Activated T-helper 17 cell treated with anti-CD3 and anti-CD28 coated beads, Interleukin-2, amount 50 U/mL, for 72 hours (primary cell): ENCODE data around the gene HOXB5. TPM values are rescaled to one million over a fixed set of nuclear protein-coding genes. Genes with fewer than 3 reads are reported as not detected.

Source experiments
- ATAC-seq: fragments of 150-1000 bp; cut with Tn5 transposase; replicated peaks from 2 replicates; pipeline ENCODE4 v1.10.0; 2021; ENCODE audit warnings: mild to moderate bottlenecking, moderate library complexity
- H3K27ac Mint-ChIP-seq: one replicate; pipeline ENCODE4 v1.8.0; 2022; ENCODE audit warnings: mixed read lengths
- H3K27me3 Mint-ChIP-seq: one replicate; pipeline ENCODE4 v1.8.0; 2022; ENCODE audit warnings: mixed read lengths
- H3K36me3 Mint-ChIP-seq: one replicate; pipeline ENCODE4 v1.8.0; 2022; ENCODE audit warnings: low read depth, mild to moderate bottlenecking, mixed read lengths
- H3K4me1 Mint-ChIP-seq: one replicate; pipeline ENCODE4 v1.8.0; 2022; ENCODE audit warnings: mixed read lengths
- H3K4me3 Mint-ChIP-seq: one replicate; pipeline ENCODE4 v1.8.0; 2022; ENCODE audit warnings: mild to moderate bottlenecking, mixed read lengths
- H3K9me3 Mint-ChIP-seq: one replicate; pipeline ENCODE4 v1.8.0; 2022; ENCODE audit warnings: mixed read lengths
- total RNA-seq, 2 donors: library from RNA; stranded (reverse); gene quantifications; one replicate each; pipeline ENCODE4 v1.2.3, GENCODE V29; 2022

The HOXB5 gene
- total RNA-seq, 2 donors from 2014 or later = not detected

DNA sequence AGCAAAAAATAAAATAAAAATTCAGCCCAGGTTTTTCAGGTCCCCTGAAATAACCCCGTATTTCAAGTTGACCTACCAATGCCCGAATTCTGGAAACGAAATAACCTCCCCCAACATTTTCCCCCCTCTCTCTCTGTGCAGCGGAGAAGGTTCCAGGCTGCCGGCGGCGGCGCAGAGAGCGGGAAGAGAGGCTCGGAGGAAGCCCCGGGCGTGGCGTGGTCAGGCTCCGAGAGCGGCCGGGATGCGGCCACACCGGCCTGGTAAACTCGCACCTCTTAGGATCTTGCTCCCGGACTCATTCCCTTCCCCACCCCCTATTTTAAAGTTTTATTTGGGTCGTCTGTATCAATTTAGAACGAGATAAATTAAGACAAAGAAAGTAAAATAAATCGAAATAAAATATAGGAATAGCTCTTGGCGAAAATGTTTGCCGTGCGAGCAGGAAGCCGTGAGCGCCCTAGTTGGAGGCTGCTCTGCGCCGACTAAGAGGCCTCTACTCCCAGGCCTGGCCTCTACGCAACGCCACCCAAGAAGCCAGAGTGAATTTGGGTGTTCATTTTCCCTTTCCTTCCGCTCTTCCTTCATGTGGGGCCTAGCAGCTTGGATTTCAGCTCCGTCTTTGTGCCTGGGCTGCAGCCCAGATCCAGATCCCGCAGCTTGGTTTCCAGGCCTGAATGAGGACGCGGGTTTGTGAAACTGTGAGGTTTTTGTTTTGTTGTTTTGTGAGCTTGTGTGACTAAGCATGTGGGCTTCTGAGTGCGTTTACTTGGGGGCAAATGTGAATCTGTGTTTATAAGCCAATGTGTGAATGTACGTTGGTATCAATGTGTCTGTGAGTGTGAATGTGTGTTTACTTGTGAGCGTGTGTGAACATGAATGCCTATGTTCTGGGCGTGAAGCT, 12.7 kb upstream of the HOXB5 start:
- ATAC-seq = no peak
- Mint-ChIP-seq H3K4me3 (no peak overlapping the region), H3K36me3 (peaks cover 6% of the 10 kb centered on the region)

GRCh38 chr17:48605409-48605919, 11.9 kb upstream of the HOXB5 start:
- Mint-ChIP-seq H3K4me3 (no peak overlapping the region), H3K27ac (no peak overlapping the region), H3K4me1 (no peaks in the 10 kb centered on the region), H3K36me3 (no peaks in the 10 kb centered on the region), H3K27me3 (peaks cover 55% of the 10 kb centered on the region), H3K9me3 (no peaks in the 10 kb centered on the region)
- ATAC-seq = no peak

More for the DNA sequence above, 12.7 kb upstream of the HOXB5 start:
- no peaks in the 10 kb centered on the region for H3K9me3 Mint-ChIP-seq
- no peak overlapping the region for H3K27ac Mint-ChIP-seq
- H3K27me3 Mint-ChIP-seq = peaks cover 52% of the 10 kb centered on the region
- H3K4me1 Mint-ChIP-seq = peaks cover 5% of the 10 kb centered on the region

DNA sequence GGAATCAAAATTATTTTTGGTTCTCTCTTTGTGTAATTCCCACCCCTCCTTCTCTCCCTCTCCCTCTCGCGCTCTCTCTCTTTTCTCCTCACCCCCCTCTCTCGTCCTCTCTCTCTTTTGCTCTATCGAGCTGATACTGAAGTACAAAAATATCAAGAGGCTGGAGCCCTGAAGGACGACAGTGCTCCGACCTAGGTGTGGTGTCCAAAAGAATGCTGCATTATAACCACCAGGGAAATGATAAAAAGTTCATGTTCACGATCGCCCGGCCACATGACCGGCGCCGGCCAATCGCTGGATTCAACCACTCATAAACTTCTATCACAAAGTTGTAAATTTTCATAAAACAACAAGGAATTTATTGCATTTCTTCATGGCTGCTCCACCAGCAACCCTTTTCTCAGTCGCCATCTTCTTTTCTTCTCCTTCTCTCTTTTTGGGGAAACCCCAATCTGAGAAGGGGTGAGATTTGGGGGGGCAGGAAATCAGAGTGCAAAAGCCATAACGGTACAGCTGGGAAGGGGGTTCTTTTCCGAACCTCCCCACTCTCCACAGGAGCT, 11.3 kb upstream of the HOXB5 start, which contains the start of gene HOXB6:
HOXB6 (minus strand) TSS at position 217 of the 560 bp plus-strand sequence. CDS start 6,836 bp downstream, outside the sequence.
- Mint-ChIP-seq H3K36me3 (no peaks in the 10 kb centered on the region), H3K9me3 (no peaks in the 10 kb centered on the region), H3K27me3 (peaks cover 61% of the 10 kb centered on the region), H3K4me1 (no peaks in the 10 kb centered on the region), H3K4me3 (no peak within 1 kb of the TSS), H3K27ac (no peak within 1 kb of the TSS)
- ATAC-seq = no peak

DNA sequence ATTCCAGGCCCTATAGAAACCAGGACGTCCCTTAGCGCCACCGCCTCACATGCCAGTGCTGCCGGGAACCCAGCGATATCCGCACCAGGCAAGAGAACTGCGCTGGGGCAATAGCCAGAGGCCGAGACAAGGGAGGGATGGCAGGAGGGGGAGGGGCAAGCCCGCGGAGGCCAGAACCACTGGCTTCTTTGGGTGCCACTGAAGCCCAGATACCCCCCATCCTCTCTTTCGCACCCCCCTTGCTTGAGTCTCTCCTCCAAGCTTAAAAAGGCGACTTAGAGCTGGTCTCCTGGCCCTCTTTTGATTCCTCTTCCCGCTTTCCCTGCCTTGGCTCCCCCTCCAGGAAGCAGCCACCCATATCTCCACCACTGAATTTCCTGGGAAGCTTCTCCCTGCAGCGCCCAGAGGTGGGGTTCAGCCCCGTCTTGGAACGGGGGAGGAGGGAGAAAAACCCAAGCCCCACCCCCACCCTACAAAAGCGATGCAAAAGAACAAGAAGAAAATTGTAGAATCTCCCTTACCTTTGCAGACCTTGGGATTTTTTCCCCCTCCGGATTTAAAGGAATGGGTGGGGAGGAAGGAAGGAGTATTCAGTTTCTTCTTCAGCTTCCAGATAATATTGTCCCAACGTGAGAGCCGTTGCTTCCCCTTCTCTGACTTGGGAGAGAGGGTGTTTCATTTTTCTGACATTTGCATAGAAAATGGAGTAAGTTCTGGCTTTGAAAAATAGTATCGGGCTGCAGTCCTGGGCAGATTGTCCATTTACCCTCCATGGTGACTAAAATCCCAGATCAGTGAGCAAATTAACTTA, 10.6 kb upstream of the HOXB5 start:
- Mint-ChIP-seq H3K27me3 (peaks cover 66% of the 10 kb centered on the region), H3K9me3 (no peaks in the 10 kb centered on the region), H3K27ac (no peak overlapping the region), H3K36me3 (no peaks in the 10 kb centered on the region), H3K4me1 (no peaks in the 10 kb centered on the region), H3K4me3 (no peak overlapping the region)
- no peak for ATAC-seq

DNA sequence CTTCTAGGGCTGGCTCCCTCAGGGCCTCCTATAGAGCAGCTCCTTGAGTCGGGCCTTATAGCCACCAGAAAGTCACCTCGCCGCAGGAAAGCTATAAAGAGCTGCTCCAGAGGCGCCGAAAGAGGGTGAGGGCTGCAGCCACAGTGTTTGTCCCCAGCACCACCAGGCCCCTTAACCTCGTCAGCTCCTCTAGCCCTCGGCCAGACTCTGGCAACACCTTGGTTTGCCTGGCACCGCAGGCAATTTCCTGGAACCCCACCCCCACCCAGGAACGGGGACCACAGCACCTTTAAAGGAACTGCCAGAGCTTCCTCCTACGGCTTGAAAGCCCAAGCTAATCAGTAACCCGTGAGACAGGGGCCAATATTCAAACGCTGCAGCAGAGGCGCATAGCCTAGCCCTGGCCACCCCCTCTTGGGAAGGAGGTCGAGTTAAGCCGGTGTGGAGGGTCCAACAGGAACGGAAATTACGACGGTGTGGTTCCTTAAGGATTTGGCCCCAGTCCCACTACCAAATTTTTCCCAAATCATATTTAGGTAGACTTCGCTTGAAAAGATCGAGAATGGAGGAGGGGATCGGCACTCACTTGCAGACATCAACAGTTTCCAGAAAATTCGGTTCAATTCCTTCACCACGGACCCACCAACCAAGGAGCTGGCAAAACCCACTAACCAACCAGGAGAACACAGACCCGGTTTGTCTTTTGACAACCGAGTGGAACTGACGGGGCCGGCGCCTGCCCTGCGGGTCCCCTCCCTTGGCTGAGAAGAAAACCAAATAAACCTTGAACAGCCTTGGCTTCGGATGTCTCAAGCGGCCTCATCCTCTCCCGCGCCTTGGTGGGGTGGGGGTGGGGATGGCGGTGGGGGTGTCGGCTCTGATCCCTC, 8.2 kb upstream of the HOXB5 start:
- H3K4me3 Mint-ChIP-seq = peak overlapping the region; percentile 50
- no peaks in the 10 kb centered on the region for H3K36me3 Mint-ChIP-seq
- no peaks in the 10 kb centered on the region for H3K9me3 Mint-ChIP-seq
- ATAC-seq = peak; percentile 5
- no peak overlapping the region for H3K27ac Mint-ChIP-seq
- H3K27me3 Mint-ChIP-seq = peaks cover 75% of the 10 kb centered on the region
- H3K4me1 Mint-ChIP-seq = peaks cover 5% of the 10 kb centered on the region

GRCh38 chr17:48601207-48601538, 7.6 kb upstream of the HOXB5 start:
- Mint-ChIP-seq H3K9me3 (no peaks in the 10 kb centered on the region), H3K4me1 (peaks cover 10% of the 10 kb centered on the region)
- ATAC-seq = no peak

DNA sequence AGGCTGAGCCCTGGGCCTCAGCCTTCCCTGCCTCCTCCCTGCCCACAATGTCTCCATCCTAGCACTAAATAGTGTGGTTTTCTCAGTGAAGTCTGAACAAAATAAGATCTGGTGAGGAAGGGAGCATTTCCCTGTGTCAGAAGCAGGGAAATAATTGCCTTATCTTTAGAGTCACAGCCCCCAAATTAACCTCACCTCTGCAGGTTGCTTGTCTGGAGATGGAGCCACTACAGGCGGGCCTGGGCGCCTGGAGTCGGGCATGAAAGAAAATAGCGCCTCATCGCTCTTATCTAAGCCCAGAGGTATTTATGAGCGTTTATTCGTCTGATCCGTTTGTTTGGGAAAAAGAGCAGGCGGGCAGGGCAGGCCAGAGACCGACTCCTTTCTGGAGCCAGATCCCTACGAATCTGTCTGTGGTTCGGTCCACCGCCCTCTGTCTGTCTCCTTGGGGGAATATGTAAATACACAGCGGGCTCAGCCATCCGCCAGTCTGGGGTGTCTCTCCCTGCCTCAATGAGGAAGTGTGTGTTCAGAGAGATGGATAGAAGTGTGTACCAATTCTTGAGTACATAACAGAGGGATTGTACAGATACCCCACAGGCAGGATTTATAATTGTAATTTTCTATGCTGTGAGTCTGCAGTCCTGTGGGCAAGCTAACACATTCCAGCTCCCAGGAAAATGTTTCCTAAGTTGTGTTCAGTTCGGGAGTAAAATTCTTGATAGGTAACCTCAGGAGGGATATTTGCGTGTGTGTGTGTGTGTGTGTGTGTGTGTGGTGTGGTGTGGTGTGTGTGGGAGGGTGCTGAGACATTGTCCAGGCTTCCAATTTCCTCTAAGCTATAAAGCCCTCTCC, 6.9 kb upstream of the HOXB5 start:
- no peak for ATAC-seq
- peaks cover 82% of the 10 kb centered on the region for H3K27me3 Mint-ChIP-seq
- peaks cover 11% of the 10 kb centered on the region for H3K4me1 Mint-ChIP-seq
- H3K27ac Mint-ChIP-seq = no peak overlapping the region
- H3K36me3 Mint-ChIP-seq = no peaks in the 10 kb centered on the region
- no peaks in the 10 kb centered on the region for H3K9me3 Mint-ChIP-seq
- H3K4me3 Mint-ChIP-seq = no peak overlapping the region

More at GRCh38 chr17:48601207-48601538, 7.6 kb upstream of the HOXB5 start:
- Mint-ChIP-seq H3K27ac (no peak overlapping the region), H3K27me3 (peaks cover 77% of the 10 kb centered on the region), H3K36me3 (no peaks in the 10 kb centered on the region), H3K4me3 (no peak overlapping the region)

DNA sequence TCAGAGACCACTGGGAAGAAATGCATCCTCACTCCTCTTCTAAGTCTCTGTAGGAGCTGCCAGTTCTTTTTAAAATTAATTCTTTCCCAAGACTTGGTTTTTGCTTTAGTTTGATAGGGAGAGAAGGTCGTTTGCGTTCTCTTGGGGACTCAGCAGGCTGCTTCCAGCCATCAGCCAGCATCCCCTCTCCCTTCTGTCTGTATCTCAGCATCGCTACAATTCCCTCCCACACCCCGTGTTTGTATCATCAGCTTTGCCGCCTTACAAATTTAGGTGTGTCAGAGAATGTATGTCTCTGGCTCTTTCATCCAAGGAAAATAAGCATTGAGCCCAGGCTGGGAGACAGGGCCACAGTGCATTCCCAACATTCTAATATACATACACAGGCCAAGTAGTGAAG, 5.8 kb upstream of the HOXB5 start:
- H3K4me1 Mint-ChIP-seq = peaks cover 11% of the 10 kb centered on the region
- H3K27me3 Mint-ChIP-seq = peaks cover 80% of the 10 kb centered on the region
- no peaks in the 10 kb centered on the region for H3K36me3 Mint-ChIP-seq
- H3K4me3 Mint-ChIP-seq = no peak overlapping the region
- no peak overlapping the region for H3K27ac Mint-ChIP-seq
- ATAC-seq = no peak
- no peaks in the 10 kb centered on the region for H3K9me3 Mint-ChIP-seq

DNA sequence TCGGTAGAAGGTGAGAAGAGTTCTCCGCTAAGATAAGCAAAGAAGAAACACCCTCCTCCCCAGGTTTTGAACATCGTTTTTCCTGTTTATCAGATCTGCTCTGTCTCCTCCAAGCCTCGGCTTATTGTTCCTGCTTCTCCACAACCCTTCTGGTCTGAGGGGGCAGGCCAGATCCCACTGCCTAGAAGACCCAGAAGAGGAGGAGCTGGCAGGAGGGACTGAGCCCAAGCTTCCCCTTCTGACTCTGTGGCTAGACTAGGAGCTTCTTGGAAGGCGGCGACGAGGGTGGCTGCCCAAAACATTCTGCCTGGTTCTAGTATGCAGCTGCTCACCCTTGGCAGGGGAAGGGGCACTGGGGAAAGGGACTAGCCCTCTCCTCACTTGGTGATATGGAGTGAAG, 5.2 kb upstream of the HOXB5 start:
- Mint-ChIP-seq H3K4me3 (peak overlapping the region; percentile 67), H3K9me3 (no peaks in the 10 kb centered on the region), H3K27ac (no peak overlapping the region), H3K4me1 (peaks cover 11% of the 10 kb centered on the region), H3K27me3 (peaks cover 73% of the 10 kb centered on the region), H3K36me3 (no peaks in the 10 kb centered on the region)
- no peak for ATAC-seq

DNA sequence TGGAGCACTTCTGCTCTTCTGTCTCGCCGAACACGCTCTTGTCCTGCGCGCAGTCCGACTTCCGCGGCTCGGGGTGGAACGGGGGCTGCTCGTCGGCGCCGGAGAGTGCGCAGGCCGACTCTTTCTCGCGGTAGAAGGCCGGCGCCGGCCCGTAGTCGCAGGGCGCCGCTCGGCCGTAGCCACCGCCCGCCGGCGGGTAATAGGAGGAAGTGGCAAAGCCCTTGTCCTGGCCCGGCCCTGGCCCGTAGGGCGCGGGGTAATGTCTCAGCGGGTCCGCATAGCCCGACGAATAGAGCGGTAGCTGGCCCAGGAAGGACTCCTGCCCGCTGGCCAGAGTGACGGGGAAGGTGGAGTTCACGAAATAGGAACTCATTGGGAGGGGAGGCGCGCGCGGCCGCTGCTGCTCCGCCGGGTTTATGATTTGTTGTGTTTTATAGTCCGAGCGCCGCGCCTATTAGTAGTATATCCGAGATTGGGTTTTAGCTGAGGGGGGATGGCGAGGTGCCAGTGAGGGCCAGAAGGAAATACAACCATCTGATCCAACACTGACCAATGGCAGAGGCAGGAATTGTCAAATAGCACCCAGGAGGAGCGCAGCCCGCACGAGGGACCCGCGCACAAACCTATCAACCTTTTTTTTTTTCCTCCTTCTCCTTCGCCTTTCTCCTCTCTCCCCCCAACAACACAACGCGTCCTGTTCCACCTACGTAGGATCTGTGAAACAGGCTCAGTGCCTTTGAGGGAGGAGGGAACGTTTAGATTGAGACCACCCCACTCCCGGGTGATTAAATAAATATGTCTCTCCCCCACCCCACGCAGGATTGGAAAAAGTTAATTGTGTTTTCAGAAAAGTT, 4.4 kb upstream of the HOXB5 start:
- ATAC-seq = peak; percentile 55
- H3K27ac Mint-ChIP-seq = no peak overlapping the region
- H3K9me3 Mint-ChIP-seq = no peaks in the 10 kb centered on the region
- peaks cover 67% of the 10 kb centered on the region for H3K27me3 Mint-ChIP-seq
- no peaks in the 10 kb centered on the region for H3K36me3 Mint-ChIP-seq
- peaks cover 11% of the 10 kb centered on the region for H3K4me1 Mint-ChIP-seq
- peak overlapping the region; percentile 67 for H3K4me3 Mint-ChIP-seq

GRCh38 chr17:48597528-48597777, 3.9 kb upstream of the HOXB5 start:
- peak overlapping the region; percentile 67 for H3K4me3 Mint-ChIP-seq
- H3K36me3 Mint-ChIP-seq = no peaks in the 10 kb centered on the region
- ATAC-seq = no peak
- no peaks in the 10 kb centered on the region for H3K9me3 Mint-ChIP-seq
- H3K4me1 Mint-ChIP-seq = peaks cover 16% of the 10 kb centered on the region
- peaks cover 68% of the 10 kb centered on the region for H3K27me3 Mint-ChIP-seq
- no peak overlapping the region for H3K27ac Mint-ChIP-seq

DNA sequence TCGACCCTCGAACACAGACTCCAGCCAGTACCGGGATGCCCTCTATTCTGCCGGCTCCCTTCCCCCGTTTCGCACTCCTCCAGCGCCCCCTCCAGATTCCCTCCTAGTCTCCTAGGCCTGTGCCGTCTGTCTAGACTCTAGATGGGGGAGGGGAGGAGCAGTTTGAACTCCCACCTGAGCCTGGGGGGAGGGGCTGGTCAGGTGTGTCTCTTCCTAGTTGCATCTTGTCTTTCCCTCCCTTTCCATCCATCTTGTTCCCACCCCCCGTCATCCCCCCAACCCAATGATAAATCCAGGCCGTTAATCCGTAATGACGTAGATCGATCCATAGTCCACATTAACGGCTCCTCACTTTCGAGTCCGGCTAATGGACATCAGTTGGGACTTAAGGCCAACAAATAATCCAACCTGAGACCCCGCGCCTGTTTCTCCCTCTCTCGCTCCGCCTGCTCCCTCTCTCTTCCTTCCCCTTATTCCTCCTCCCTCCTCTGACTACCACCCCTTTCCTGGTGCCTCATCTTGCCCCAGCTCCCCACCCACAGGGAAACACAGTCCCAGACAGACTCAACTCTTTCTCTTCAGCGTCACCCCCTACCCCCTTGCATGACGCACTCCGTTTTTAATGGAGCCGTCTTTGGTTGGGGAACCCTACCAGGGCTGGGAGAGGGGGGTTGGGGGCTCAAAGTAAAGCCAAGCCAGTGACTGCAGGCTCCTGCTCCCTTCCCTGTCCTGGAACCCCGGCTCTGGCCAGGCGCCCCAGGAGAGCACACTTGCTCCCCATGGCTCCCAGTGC, 3.4 kb upstream of the HOXB5 start:
- Mint-ChIP-seq H3K9me3 (no peaks in the 10 kb centered on the region), H3K36me3 (no peaks in the 10 kb centered on the region), H3K4me1 (peaks cover 16% of the 10 kb centered on the region), H3K4me3 (peak overlapping the region; percentile 67), H3K27me3 (peaks cover 67% of the 10 kb centered on the region), H3K27ac (no peak overlapping the region)
- no peak for ATAC-seq
